Muscle of leg (tissue), 11 donors: Measurements from ENCODE around the gene SLITRK4. TPM values are rescaled to one million over a fixed set of nuclear protein-coding genes. Genes with fewer than 3 reads are reported as not detected.

Source experiments
- DNase-seq: peaks from one replicate; pipeline ENCODE4 v3.0.0; 2013
- H3K27ac ChIP-seq: one replicate; pipeline ENCODE4 v1.5.1; 2013; ENCODE audit warnings: mild to moderate bottlenecking, low read length, control low read depth
- H3K27me3 ChIP-seq: one replicate; pipeline ENCODE4 v1.6.1; 2013; ENCODE audit warnings: low read length; ENCODE audit not compliant: control insufficient read depth, insufficient read depth
- H3K36me3 ChIP-seq: one replicate; pipeline ENCODE4 v1.6.1; 2013; ENCODE audit warnings: low read length; ENCODE audit not compliant: control insufficient read depth, insufficient read depth
- H3K4me1 ChIP-seq: one replicate; pipeline ENCODE4 v1.6.1; 2013; ENCODE audit warnings: low read length; ENCODE audit not compliant: control insufficient read depth, insufficient read depth
- H3K4me3 ChIP-seq: one replicate; pipeline ENCODE4 v1.5.1; 2013; ENCODE audit warnings: low read length, control low read depth
- H3K9me3 ChIP-seq: replicated peaks from 2 replicates; pipeline ENCODE4 v1.6.1; 2013; ENCODE audit warnings: low read depth, low read length; ENCODE audit not compliant: control insufficient read depth
- WGBS: methylation state at CpG from one replicate; pipeline ENCODE4 v1.1.5; 2013; ENCODE audit warnings: missing lambda C conversion rate; ENCODE audit not compliant: insufficient coverage; 5-methylcytosine and 5-hydroxymethylcytosine counted together
- polyA plus RNA-seq, 8 donors: library from polyadenylated mRNA; unstranded; fragments of 120-200 nt; gene quantifications; one replicate each; pipeline versions ENCODE4 v1.2.1 to v1.2.3, GENCODE V29; 2013; ENCODE audit warnings: inconsistent platforms in 1 of 8, low replicate concordance in 1 of 8; ENCODE audit not compliant: insufficient read length in 8 of 8, insufficient read depth in 1 of 8
- total RNA-seq: library from RNA; stranded (reverse); fragments of 120-200 nt; gene quantifications from one replicate; pipeline ENCODE4 v1.2.4, GENCODE V29; 2013

Gene SLITRK4
- total and polyA plus RNA-seq, 9 donors = 3.2 to 14.1 (median 6.9) TPM

DNA sequence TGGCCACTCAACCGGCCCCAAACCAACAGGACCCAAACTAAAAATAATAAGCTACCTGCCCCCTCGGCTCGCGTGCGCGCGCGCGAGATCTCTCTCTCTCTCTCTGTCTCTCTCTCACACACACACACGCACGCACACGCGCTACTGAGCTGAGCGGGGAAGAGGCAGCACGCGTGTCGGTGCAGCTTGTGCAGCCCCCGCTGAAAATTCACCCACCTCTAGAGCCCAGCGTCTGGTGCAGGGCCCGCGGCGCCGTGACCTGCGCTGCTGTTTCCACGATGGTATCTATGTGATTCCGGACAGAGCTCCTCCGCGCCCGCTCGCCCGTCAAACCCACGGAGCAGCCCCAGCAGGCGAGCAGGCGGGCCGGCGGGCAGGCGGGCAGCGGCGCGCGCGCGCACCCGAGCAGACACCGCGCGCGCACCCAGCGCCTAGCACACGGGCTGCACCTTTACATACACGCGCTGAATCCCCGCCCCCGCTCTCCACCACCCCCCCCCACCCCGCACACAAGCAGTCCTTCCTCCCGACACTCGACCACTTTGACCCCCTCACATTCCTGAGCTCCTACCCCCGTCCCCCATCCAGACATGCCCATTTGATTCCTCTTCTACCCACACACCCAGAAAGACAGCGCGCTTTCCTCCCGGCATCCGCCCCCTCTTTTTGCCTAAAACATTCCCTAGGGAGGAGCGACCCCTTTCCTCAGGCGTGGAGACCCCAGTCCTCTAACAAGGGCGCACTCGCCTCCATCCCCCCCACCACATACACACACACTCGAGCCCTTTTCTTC lies 1.0 kb downstream of the SLITRK4 start:
- peak overlapping the region; percentile 55 for H3K4me3 ChIP-seq
- H3K9me3 ChIP-seq = no peaks in the 10 kb centered on the region
- peak; percentile 21 for DNase-seq
- H3K27me3 ChIP-seq = peaks cover 20% of the 10 kb centered on the region
- peak overlapping the region; percentile 29 for H3K27ac ChIP-seq
- 27% methylated on average over 54 of the region's 67 CpGs for WGBS
- no peaks in the 10 kb centered on the region for H3K36me3 ChIP-seq
- peaks cover 2% of the 10 kb centered on the region for H3K4me1 ChIP-seq

DNA sequence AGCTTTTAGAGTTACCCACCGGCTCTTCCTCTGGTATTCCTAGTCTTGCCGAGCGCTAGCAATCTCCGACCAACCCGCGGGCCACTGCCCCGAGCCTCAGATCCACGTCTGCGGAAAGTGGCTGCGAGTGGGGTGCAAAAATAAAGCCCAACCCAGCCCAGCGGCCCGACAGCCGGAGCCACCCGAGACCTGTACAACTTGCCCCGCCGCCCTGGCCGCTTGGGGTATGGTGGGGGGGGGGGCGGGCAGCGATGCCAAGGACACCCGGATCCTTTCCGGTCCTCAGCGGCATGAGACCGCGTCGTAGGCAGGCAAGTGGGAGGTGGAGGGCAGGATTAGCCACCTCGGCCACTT lies 1.6 kb downstream of the SLITRK4 start:
- peak overlapping the region; percentile 52 for H3K27ac ChIP-seq

DNA sequence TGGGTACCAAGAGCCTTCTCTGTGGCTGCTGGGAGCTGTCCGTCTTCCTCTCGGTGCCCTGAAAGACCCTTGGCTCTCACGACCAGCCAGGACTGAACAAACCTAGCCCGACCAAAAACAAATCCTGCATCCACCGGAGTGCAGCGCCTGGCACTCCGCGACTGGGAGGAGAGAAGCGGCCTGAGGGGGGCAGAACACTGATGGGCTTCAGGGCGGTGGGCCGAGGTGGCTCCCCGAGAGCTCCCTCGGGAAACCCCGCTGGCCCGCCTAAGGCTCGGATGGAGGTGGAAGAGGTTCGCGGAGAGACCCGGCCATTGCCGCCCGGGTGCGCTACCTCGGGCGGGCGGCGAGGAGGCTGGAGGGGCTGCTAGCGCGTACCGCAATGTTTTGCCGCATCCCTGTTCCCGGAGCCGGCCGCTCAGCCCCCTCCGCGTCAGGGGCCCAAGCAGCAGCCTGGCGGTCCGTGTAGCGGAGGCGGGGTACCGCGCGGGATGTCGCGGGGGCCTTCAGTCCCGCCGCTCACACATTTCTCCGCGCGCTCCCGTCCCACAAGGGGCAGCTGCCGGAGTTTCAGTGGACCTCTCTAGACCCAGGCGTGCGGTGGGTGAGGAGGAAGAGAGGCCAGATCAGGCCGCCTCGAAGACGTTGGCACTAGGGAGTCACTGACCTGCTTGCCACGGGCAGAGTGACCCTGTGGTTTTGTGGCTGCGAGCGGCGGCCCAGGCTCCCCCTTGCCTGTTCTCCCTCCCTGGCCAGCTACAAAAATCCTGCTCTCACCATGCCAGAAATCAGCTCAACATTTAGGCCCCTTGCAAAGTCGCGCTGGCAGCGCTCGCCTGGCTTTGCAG lies 2.2 kb downstream of the SLITRK4 start:
- Histone ChIP-seq H3K27ac (peak overlapping the region; percentile 52), H3K4me1 (peaks cover 2% of the 10 kb centered on the region), H3K9me3 (no peaks in the 10 kb centered on the region), H3K36me3 (no peaks in the 10 kb centered on the region), H3K4me3 (peak overlapping the region; percentile 55), H3K27me3 (peaks cover 20% of the 10 kb centered on the region)
- peak; percentile 15 for DNase-seq
- WGBS = 25% methylated on average over 52 of the region's 64 CpGs

More for the DNA sequence above, 1.6 kb downstream of the SLITRK4 start:
- no peaks in the 10 kb centered on the region for H3K9me3 ChIP-seq
- 22% methylated on average over 10 of the region's 26 CpGs for WGBS
- H3K27me3 ChIP-seq = peaks cover 20% of the 10 kb centered on the region
- no peaks in the 10 kb centered on the region for H3K36me3 ChIP-seq
- peak; percentile 10 for DNase-seq
- H3K4me1 ChIP-seq = peaks cover 2% of the 10 kb centered on the region
- peak overlapping the region; percentile 55 for H3K4me3 ChIP-seq

DNA sequence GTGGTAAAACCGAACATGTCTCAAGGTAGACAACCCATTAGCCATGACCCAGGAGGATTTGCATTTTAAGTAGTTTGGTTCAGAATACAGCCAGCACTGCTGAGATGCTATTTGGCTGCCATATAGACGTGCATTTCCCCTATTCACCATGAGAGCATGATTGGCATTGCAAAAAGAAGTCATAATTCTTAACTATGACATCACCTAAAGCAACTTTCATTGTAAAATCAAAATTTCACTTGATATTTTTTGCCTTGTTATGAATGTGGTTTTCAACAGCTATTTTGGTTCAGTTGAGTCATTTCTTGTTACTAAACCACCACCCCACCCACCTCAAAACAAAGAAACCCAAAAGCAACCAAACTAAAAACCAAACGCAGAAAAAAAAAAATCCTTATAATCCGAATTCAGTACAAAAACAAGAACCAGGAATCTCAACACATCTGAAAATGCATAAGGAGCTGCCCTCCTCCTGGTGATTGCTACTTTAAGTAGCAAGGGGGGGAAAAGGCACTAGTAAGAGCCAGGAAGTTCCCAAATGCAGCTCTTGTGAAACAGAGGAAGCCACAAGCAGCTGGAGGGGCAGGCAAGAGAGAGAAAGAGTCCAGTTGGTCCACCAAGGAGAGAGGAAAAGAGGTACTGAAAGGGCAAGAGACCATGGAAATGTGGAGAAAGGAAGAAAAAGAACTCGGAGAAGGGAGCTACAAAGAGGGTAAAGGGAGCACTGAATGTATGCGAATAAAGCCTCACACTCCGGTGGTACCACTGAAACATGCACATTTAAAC lies 3.1 kb downstream of the SLITRK4 start:
- peak overlapping the region; percentile 55 for H3K4me3 ChIP-seq
- DNase-seq = peak; percentile 56
- no peaks in the 10 kb centered on the region for H3K36me3 ChIP-seq
- H3K27me3 ChIP-seq = peaks cover 20% of the 10 kb centered on the region
- H3K9me3 ChIP-seq = no peaks in the 10 kb centered on the region
- H3K27ac ChIP-seq = peak overlapping the region; percentile 52
- WGBS = no CpG with 5 or more reads among the region's 7 CpGs
- H3K4me1 ChIP-seq = peaks cover 2% of the 10 kb centered on the region

DNA sequence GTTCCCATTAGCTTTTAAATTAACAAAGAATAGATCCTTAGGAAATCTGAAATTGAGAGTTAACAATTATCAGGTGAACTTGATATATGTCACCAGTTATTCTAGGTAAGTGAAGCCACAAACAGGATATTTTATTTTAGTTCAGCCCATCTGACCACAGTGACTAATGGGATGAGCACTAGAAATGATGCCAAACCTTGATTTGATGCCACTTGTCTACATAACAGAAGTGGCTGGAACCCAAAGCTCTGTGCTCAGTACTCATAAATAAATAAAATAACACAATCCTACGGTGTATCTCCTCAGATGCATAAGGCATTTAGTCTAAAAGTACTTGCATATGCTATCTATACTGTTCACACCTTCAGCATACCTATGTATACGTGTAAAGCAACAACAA lies 12.2 kb downstream of the SLITRK4 start:
- Histone ChIP-seq H3K36me3 (no peaks in the 10 kb centered on the region), H3K4me1 (no peaks in the 10 kb centered on the region), H3K9me3 (no peaks in the 10 kb centered on the region), H3K27me3 (no peaks in the 10 kb centered on the region), H3K27ac (no peak overlapping the region), H3K4me3 (no peak overlapping the region)
- no CpG with 5 or more reads among the region's 2 CpGs for WGBS
- no peak for DNase-seq

DNA sequence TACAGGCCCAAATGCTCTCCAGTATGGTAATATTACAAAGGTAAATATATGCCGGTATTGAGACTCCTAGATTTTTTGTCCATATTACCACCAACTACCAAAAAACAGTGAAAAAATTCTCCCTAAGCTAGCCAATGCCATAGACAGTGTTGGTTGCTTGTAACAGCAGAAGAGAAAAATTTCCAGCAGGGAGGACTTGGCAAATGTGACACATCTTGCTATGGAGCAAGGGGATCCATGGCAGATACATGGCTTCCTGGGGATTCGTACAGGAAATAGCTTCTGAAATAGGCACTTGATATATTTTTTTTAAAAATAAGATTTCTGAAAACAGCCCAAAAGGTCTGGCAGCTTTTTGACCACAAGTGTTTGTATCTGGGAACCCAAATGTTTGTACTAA lies 14.6 kb downstream of the SLITRK4 start:
- no peaks in the 10 kb centered on the region for H3K36me3 ChIP-seq
- H3K9me3 ChIP-seq = no peaks in the 10 kb centered on the region
- no peak overlapping the region for H3K4me3 ChIP-seq
- no peak overlapping the region for H3K27ac ChIP-seq
- WGBS = no CpG with 5 or more reads among the region's 2 CpGs
- H3K4me1 ChIP-seq = no peaks in the 10 kb centered on the region
- no peaks in the 10 kb centered on the region for H3K27me3 ChIP-seq
- no peak for DNase-seq

DNA sequence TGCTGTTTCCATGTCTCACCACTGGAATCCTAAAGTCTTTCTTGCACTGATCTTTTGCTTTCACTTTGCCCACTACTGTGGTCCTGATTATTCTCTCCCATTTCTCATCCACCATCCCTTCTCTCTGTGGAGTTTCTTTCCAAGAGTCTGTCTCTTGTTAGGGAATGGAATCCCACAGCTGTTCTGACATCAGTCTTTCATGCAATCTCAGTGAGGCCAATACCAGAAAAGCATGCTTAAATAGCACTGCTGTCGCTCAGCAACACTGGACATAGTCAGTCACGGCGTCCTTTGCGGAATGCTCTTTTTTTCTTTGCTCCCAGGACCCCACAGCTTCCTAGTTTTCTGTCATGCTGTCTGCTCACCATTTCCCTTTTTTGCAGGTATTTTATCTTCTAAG lies 20.1 kb downstream of the SLITRK4 start:
- Histone ChIP-seq H3K9me3 (no peaks in the 10 kb centered on the region), H3K36me3 (no peaks in the 10 kb centered on the region), H3K4me3 (no peak overlapping the region), H3K27ac (peak overlapping the region; percentile 67), H3K4me1 (no peaks in the 10 kb centered on the region), H3K27me3 (no peaks in the 10 kb centered on the region)
- peak; percentile 63 for DNase-seq
- WGBS = 62% methylated on average over 4 of the region's 4 CpGs

DNA sequence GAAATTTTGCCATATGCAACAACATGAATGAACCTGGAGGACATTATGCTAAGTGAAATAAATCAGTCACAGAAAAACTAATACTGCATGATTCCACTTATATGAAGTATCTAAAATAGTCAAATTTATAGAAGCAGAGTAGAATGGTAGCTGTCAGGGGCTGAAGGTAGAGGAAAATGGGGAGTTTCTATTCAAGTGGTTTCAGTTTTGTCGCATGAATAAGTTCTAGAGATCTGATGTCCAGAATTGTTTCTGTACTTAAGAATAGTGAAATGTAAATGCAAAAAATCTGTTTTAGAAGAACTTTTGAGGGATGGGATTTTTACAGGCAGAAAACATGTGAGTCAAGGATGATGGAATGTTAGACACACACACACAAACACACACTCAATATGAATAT lies 34.1 kb downstream of the SLITRK4 start:
- DNase-seq = no peak
- H3K27me3 ChIP-seq = peaks cover 2% of the 10 kb centered on the region
- WGBS = 83% methylated on average over 1 of the region's 1 CpG
- H3K36me3 ChIP-seq = no peaks in the 10 kb centered on the region
- H3K4me1 ChIP-seq = no peaks in the 10 kb centered on the region
- no peak overlapping the region for H3K27ac ChIP-seq
- no peak overlapping the region for H3K4me3 ChIP-seq
- no peaks in the 10 kb centered on the region for H3K9me3 ChIP-seq

DNA sequence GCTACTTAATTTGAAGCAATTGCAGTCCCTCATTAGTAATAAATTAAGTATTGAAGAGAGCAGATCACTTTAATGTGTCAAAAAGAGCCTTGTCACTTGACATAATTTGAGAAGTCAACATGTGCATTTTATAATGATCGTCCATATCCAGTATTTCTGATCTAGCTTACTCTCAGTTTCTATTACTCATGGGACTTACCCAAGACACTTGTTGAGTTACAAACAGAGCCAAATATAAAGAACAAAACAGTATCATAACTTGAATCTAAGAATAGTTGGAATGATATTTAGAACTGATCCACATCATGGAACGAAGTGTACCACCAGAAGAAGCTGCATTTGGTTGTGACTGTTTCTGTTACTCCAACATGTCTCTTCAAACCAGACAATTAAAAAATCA lies 54.7 kb downstream of the SLITRK4 start:
- DNase-seq = no peak
- Histone ChIP-seq H3K4me1 (no peaks in the 10 kb centered on the region), H3K9me3 (no peaks in the 10 kb centered on the region), H3K4me3 (no peak overlapping the region), H3K36me3 (no peaks in the 10 kb centered on the region), H3K27ac (no peak overlapping the region), H3K27me3 (no peaks in the 10 kb centered on the region)
- WGBS = no CpG with 5 or more reads among the region's 2 CpGs

DNA sequence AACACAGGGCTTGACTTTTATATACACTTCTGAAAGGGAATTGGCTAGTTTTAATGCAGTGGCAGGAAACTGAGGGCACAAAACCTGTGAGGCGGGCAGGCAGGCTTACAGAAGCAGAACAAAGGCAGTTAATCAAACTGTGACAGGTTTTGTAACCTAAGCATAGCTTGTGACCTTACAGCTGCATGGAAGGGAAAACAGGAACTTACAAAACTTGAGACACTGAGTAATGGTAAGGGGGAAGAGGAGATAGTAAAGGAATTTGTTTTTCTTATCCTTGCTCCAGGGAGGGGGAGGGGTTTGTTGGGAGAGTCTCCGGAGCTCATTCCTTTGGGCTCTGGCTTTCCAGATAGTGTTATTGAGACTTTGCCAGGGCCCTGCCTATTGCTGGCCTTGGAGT lies 55.6 kb downstream of the SLITRK4 start:
- DNase-seq = peak; percentile 0
- no peaks in the 10 kb centered on the region for H3K36me3 ChIP-seq
- WGBS = 51% methylated on average over 2 of the region's 2 CpGs
- no peak overlapping the region for H3K27ac ChIP-seq
- no peak overlapping the region for H3K4me3 ChIP-seq
- H3K9me3 ChIP-seq = no peaks in the 10 kb centered on the region
- H3K4me1 ChIP-seq = no peaks in the 10 kb centered on the region
- no peaks in the 10 kb centered on the region for H3K27me3 ChIP-seq
